Ishikawa (cell line): ENCODE measurements around the gene BLID.

Experiments
- CEBPB ChIP-seq: IDR thresholded peaks from 2 replicates; pipeline ENCODE4 v1.6.1; 2012
- CREB1 ChIP-seq: IDR thresholded peaks from 2 replicates; pipeline ENCODE4 v1.6.1; 2012; ENCODE audit warnings: low read depth
- EGR1 ChIP-seq: IDR thresholded peaks from 2 replicates; pipeline ENCODE4 v1.6.1; 2012
- EP300 ChIP-seq: IDR thresholded peaks from 2 replicates; pipeline ENCODE4 v1.6.1; 2012; ENCODE audit warnings: borderline replicate concordance
- FOXM1 ChIP-seq: IDR thresholded peaks from 2 replicates; pipeline ENCODE4 v1.6.1; 2012; ENCODE audit warnings: low read depth, borderline replicate concordance
- MAX ChIP-seq: IDR thresholded peaks from 2 replicates; pipeline ENCODE4 v1.6.1; 2012
- NFIC ChIP-seq: IDR thresholded peaks from 2 replicates; pipeline ENCODE4 v1.6.1; 2012
- RAD21 ChIP-seq: IDR thresholded peaks from 2 replicates; pipeline ENCODE4 v1.6.1; 2012; ENCODE audit warnings: low read depth
- REST ChIP-seq: IDR thresholded peaks from 2 replicates; pipeline ENCODE4 v1.6.1; 2012; ENCODE audit warnings: low read depth, mild to moderate bottlenecking
- TAF1 ChIP-seq: IDR thresholded peaks from 2 replicates; pipeline ENCODE4 v1.6.1; 2012; ENCODE audit warnings: low read depth, mild to moderate bottlenecking
- TCF12 ChIP-seq: IDR thresholded peaks from 2 replicates; pipeline ENCODE4 v1.6.1; 2012; ENCODE audit warnings: low read depth
- TEAD4 ChIP-seq: IDR thresholded peaks from 2 replicates; pipeline ENCODE4 v1.6.1; 2012
- USF1 ChIP-seq: IDR thresholded peaks from 2 replicates; pipeline ENCODE4 v1.6.1; 2012
- YY1 ChIP-seq: IDR thresholded peaks from 2 replicates; pipeline ENCODE4 v1.6.1; 2012; ENCODE audit warnings: low read depth
- ZBTB7A ChIP-seq: IDR thresholded peaks from 2 replicates; pipeline ENCODE4 v1.6.1; 2012; ENCODE audit warnings: low read depth

Gene BLID

GRCh38 chr11:122128146-122128545 is 12.1 kb upstream of the BLID start:
- TF ChIP-seq EP300 (no peak), YY1 (no peak), REST (no peak), ZBTB7A (no peak), NFIC (no peak), MAX (no peak), CREB1 (no peak)

GRCh38 chr11:122127020-122127419 is 11.0 kb upstream of the BLID start:
- TF ChIP-seq ZBTB7A (no peak), YY1 (no peak), MAX (no peak), CEBPB (no peak), RAD21 (no peak)

GRCh38 chr11:122126024-122126688 is 10.1 kb upstream of the BLID start:
- TF ChIP-seq EGR1 (no peak), TAF1 (no peak), NFIC (no peak), EP300 (no peak), RAD21 (no peak), MAX (no peak), REST (no peak), ZBTB7A (no peak), TCF12 (no peak), CREB1 (no peak), TEAD4 (no peak), YY1 (no peak), USF1 (no peak)

GRCh38 chr11:122123263-122123929 is 7.4 kb upstream of the BLID start:
- peak; percentile 69 for TF ChIP-seq CEBPB
- no peak for TF ChIP-seq EGR1

- TF ChIP-seq CREB1 (no peak), ZBTB7A (no peak), TEAD4 (no peak), FOXM1 (no peak), EGR1 (no peak), REST (no peak), EP300 (no peak), NFIC (no peak), RAD21 (no peak), TCF12 (no peak), YY1 (no peak), MAX (no peak), USF1 (no peak)
These were observed 6.2 kb upstream of the BLID start for GRCh38 chr11:122122179-122122578.
